ENCODE data around the gene JOSD1.

- TF ChIP-seq ZFX (CRISPR knock-in tag; IDR thresholded peaks at IDR 0.05) (no peak), TAF1 (IDR thresholded peaks at IDR 0.05; ENCODE audit: control insufficient read depth, extremely low read depth, insufficient read depth, low read length, severe bottlenecking) (no peak), GABPB2 (CRISPR knock-in tag; conservative IDR thresholded peaks at IDR 0.05) (no peak)
- TF ChIP-seq, protein P1, sequence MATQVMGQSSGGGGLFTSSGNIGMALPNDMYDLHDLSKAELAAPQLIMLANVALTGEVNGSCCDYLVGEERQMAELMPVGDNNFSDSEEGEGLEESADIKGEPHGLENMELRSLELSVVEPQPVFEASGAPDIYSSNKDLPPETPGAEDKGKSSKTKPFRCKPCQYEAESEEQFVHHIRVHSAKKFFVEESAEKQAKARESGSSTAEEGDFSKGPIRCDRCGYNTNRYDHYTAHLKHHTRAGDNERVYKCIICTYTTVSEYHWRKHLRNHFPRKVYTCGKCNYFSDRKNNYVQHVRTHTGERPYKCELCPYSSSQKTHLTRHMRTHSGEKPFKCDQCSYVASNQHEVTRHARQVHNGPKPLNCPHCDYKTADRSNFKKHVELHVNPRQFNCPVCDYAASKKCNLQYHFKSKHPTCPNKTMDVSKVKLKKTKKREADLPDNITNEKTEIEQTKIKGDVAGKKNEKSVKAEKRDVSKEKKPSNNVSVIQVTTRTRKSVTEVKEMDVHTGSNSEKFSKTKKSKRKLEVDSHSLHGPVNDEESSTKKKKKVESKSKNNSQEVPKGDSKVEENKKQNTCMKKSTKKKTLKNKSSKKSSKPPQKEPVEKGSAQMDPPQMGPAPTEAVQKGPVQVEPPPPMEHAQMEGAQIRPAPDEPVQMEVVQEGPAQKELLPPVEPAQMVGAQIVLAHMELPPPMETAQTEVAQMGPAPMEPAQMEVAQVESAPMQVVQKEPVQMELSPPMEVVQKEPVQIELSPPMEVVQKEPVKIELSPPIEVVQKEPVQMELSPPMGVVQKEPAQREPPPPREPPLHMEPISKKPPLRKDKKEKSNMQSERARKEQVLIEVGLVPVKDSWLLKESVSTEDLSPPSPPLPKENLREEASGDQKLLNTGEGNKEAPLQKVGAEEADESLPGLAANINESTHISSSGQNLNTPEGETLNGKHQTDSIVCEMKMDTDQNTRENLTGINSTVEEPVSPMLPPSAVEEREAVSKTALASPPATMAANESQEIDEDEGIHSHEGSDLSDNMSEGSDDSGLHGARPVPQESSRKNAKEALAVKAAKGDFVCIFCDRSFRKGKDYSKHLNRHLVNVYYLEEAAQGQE (IDR thresholded peaks at IDR 0.05; ENCODE audit: borderline replicate concordance) = no peak
- TF ChIP-seq, protein P1 (CRISPR knock-in tag; IDR thresholded peaks at IDR 0.05; ENCODE audit: low read depth) = no peak
These were observed 20.8 kb upstream of the JOSD1 start for GRCh38 chr22:38721551-38721950.

Measured in K562 (cell line).